GM18520 (cell line): ENCODE results near the gene ABCD4.
"Not testable (repeated sequence)": the region's sequence is repeated elsewhere in the genome, so short reads cannot be mapped to it uniquely, and the experiment has no call there.

Source experiments
- ATAC-seq: cut with Tn5 transposase; IDR thresholded peaks from one replicate; pipeline ENCODE4 v1.9.1; 2021; ENCODE audit not compliant: unreplicated experiment

Gene ABCD4

DNA sequence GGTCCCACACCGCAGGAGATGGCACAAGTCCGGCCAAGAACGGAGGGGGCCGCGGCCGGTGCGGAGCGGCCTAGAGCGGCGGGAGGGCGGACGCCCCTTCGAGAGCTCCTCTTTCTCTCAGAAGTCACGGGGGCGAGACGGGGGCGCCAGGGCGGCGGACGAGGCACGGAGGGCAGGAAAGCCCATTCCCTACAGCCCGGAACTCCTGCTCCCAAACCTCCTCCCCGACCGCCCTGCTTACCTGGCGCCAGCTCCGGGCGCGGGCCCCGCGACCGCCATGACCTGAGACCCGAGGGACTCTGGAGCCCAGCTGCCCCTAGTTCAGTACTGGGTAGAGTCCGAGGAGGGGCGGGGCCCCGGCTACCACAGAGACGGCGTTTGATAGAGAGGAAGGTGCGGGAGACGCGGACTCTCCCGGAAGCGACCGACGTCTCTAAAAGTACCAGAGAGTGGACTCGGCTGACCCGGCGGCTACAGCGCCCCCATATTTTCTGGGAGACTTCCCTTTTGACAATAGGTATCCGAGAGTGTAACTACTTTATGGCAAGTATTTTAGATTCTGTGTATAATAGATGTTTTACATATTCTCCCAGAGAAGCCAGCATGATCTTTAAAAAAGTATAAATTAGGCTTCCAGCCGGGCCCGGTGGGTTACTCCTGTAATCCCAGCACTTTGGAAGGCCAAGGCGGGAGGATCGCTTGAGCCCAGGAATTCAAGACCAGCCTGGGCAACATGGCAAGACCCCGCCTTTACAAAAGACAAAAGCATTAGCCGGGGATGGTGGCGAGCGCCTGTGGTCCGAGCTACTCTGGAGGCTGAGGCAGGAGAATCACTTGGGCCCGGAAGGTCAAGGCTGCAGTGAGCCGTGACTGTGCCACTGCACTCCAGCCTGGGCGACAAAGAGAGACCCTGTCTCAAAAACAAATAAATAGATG lies at the start of gene ABCD4:
ABCD4 (minus strand) TSS at position 301 of the 936 bp plus-strand sequence; CDS start at position 279, 22 bp downstream.
- ATAC-seq, result peak; percentile 96

DNA sequence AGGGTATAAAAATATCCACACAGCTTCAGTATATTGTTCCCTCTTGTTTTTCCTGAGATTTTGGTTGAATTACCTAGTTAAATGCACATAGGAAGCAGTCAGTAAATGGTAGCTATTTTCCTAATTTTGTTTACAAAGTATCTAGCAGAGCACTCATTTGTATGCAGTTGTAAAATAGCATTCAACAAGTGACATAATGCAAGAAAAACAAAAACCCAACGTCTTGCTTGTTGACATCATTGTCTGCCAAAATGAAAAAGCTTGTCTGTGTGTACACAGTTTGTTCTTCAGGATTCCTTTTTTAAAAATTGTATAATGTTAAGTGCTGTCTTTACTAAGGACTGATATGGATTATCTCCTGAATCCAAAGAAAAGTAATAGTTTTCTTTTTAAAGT lies 48.2 kb upstream of the ABCD4 start:
- no peak for ATAC-seq

DNA sequence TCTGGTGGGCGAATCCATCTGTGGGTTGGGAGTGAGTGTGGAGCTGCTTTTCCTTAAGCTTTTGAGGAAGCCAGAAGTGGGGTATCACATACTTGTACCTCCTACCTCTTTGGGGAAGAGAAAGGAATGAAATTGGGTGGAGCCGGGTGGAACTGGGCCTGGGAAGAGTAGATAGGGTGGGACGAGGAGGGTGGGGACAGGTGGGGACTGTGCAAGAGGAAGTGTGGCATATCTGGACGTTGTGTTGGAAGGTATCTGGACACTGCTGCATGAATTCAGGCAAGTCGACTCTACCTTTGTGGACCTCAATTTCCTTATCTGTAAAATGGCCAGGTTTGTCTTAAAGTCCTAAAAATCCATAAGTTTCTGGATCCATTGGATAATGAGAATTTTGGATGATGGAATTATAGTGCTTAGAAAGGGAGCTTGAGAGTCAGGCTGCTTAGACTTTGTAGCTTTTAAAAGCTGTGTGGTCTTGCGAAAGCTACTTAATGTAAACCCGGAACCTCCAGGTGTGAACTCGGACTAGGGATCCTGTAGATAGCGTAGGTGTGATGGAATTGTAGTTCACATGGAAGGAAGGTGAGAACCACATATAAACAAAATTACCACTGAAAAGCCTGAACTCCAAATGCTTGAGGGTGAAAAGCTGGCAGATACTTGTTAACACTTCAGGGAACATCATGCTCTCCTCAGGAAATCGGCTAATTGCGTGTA lies 47.6 kb upstream of the ABCD4 start:
- no peak for ATAC-seq

DNA sequence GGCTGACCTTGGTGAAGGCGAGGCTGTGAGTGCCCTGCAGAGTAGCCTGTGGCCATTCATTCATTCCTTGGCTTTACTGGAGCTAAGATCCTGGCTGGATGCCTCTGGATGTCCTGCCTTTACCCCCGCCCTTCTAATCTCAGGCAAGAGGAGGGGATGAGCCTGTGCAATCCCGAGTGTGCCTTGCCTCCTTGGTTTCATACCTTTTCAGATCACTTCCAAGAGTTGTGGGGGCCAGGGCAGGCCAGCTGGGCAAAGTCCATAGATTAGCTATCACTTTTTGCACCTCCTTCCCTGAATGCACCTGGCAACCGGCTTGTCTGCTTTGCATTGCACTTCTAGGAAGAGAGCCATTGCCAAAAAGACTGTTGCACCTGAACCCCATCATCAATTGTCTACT lies 47.0 kb upstream of the ABCD4 start:
- no peak for ATAC-seq

DNA sequence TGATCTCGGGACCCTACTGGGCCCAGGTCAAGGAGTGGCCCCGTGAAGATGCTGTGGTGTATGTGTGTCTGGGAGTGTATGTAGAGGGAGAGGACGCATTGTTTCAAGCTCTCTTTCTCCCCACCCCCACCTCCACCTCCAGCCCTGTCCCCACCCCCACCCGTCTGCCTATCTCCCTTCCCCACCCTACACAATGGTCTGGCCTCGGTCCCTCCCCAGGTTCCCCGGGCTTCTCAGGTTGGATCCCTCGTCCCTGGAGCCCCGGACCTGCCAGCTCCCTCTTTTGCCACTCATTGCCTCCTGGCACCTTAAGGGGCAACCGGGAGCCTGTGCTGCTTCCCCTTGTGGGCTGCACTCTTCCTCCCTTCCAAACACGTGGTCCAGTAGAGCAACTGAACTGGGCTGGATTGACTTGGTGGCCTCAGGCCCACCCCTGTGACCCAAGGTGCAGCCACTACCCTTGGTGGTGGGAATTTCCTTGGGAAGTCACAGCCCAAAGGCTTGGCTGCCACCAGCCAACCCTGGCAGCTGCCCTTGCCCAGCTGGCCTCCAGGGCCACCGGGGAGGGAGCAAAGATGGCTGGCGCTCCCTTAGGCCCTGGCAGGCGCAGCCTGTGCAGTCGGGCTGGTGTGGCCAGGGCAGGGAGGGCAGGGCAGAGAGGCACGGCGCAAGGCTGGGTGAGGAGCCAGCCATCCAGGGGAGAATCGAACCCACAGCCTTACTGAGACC lies 46.2 kb upstream of the ABCD4 start:
- ATAC-seq, result no peak

DNA sequence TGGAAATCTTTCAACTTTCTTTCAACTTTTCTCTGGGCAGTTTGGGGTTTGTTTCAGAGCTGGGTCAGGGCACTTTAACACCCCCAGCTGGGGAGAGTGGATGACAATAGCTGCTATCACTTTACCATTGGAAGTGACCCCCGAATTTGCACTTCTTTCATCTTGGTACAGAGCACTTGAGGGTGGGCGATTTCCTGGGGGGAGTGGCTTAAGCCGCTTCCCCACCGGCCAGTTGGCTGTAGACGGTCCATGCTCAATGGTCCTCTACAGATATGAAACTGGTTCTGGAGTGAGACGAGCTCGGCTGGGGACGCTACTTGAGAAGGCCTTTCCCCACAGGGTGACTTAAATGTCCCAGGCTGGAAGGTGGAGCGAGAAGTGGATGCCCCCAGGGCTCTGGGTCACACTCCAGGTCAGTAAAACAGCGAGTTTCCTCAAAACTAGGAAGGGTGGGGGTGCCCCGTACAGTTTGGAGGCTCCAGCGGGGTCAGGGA lies 45.6 kb upstream of the ABCD4 start, which contains the start of gene VRTN:
VRTN (plus strand) TSS at position 231 of the 494 bp plus-strand sequence. CDS start 8,313 bp downstream, outside the sequence.
- ATAC-seq, result no peak

DNA sequence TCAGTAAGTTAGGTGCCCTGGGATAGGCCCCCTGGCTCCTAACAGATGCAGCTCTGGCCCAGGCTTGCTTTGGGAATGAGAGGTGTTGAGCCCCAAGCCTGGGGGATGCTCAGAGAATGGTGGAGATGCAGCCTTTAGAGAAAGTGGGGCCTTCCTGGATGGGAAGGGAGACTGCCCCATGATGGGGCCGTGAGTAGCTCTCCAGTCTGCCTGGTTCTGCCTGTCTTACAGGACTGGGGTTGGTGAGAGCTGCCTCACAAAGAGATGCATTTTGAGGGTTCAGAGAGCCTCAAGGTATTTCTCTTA lies 45.0 kb upstream of the ABCD4 start:
- no peak for ATAC-seq

DNA sequence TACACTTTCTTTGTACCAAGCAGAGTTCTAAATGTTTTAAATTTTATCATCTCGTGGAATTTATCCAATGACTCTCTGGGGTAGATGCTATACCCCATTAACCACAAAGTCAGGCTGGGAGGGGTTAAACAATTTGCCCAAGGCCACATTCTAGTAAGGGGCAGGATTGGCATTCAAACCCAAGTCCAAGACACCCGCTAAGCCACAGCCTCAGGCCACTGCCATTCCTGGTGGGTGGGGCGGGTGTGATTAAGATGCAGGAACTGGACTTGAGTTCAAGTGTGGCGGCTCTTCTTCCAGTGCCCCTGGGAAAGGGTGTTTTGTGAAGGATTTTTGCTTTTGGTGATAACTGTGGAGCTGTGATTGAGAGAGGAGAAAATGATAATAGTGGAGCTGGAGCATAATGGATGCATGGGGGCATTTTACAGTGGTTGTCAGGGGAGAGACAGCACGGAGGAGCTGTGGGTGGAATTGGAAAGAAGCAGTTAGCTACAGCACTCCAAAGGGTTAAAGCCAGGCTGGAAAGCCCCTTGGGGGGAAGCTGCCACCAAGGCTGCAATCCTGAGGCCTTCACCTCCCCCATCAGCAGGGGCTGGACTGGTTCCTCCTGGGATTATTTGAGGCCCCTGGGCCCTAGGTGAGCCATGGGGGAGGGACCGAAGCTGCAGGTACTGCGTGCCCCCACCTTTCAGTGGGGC lies 44.5 kb upstream of the ABCD4 start:
- ATAC-seq, result no peak

DNA sequence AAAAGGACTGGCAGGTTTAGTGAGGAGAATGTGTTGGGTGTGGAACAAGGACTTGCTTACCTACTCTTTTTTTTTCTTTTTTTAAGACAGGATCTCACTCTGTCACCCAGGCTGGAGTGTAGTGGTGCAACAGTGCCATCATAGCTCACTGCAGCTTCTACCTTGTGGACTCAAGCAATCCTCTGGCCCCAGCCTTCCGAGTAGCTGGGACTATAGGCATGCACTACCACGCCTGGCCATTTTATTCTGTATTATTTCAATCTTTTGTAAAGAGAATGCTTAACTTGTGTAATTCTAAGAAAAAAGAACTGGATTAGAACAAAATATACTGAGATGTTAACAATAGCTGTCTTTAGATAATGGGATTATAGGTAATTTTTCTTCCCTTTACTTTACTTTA lies 43.6 kb upstream of the ABCD4 start:
- ATAC-seq, result no peak

DNA sequence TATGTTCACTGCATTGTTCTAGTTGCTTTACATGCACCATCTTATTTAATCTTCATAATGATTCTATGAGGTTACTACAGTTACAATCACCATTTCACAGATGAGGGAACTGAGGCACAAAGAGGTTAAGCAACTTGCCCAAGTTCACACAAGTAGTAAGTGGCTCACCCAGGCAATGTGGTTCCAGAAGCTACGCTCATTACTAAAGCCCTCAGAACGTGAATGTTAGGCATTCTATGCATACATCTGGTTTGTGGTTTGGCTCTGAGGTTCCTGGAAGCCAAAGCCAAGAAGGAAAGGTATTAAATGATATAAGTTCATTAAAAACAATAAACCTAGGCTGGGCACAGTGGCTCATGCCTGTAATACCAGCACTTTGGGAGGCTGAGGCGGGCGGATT lies 31.2 kb upstream of the ABCD4 start:
- ATAC-seq, result no peak

DNA sequence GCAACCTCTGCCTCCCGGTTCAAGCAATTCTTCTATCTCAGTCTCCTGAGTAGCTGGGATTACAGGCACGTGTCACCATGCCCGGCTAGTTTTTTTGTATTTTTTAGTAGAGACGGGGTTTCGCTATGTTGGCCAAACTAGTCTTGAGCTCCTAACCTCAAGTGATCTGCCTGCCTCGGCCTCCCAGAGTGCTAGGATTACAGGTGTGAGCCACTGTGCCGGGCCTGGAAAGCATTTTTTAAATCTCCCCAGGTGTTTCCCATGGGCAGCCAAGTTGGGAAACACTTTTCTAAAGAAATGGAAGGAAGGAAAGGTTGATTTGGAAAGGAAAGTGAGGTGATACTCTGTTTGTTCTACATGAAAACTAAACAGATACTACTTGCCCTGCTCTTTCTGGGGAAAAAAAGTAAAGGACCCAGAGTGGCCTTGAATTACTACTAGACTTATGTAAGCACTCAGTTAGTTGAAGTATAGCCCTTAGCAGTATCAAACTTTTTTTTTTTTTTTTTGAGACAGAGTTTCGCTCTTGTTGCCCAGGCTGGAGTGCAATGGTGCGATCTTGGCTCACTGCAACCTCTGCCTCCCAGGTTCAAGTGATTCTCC lies 27.3 kb upstream of the ABCD4 start:
- ATAC-seq, result not testable (repeated sequence)

DNA sequence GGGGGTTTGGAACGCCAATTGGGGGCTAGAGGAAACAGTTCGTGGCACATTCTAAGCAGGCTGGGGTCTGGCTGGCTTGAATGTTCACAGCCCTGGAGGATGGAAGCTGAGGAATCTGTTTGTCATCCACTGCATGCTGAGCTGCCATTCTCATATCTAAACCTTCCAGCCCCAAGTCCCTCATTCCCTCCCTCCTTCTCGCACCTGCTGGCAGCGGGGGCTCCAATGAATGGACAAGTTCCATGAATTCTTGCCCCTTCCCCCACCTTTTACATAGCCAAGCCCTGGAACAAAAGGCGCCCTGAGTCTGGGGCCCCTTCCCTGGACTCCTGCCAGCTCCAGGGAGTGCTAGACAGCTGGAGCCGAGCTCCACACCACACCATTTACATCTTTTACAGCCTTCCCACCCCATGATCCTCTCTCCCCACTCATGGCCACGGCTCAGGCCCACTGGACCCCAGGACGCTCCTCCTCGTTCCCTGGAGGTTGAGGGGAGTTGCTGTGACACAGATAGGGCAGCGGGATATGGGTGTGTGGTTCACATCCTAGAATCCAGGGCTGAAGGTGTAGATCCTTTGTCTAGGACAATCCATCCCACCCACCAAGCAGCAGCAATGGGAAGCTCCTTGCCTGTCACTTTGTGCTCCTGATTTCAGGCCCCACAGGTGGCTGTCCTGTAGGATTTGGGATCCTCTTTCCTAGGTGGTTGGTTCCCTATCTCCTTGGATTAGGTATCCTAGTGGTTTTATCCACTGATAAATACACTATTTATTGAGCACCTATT lies 23.8 kb upstream of the ABCD4 start:
- no peak for ATAC-seq

DNA sequence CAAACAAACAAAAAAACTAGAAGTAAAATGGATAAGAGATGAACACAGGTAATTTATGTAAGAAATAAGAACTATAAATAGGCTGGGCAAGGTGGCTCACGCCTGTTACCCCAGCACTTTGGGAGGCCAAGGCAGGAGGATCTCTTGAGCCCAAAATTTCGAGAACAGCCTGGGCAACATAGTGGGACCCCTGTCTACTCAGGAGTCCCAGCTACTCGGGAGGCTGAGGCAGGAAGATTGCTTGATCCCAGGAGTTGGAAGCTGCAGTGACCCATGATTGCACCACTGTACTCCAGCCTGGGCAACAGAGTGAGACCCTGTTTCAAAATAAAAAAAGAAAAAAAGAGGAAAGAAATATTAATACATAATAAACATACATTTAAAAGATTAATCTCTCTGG lies 22.7 kb upstream of the ABCD4 start:
- ATAC-seq, result no peak

DNA sequence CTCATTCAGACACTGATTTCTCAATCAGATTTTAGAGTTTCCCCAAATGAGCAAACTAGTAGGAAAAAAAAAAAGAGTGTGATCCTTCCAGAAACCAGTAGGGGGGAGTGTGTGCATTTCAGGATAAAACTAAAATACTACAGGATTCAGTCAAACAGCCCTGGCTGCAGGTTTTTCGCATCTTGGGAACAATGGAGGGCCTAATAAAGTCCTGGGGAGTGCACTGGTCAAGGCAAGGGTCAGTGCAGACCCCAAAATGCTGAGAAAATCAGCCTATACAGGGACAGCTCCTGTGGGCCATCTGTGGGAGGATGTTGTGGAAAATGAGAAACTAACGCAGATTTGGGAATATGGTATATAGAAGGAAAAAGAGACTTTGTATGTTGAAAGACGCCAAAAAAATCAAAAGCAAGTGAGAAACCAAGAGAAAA lies 22.2 kb upstream of the ABCD4 start:
- ATAC-seq, result no peak

DNA sequence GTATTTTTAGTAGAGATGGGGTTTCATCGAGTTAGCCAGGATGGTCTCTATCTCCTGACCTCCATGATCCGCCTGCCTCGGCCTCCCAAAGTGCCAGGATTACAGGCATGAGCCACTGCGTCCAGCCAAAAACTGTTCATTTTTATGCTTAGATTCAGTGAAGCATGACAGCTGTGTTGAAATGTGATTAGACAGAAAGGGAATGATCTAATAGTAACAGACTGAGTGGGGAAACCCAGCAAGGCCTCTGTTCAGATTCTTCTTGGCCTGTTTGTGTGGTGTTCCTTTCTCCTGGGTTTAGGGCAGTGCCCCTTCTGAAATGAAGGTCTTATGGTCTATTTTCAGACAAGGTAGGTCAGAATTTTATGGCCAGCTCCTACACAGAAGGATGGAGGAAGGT lies 11.8 kb upstream of the ABCD4 start:
- ATAC-seq, result no peak

DNA sequence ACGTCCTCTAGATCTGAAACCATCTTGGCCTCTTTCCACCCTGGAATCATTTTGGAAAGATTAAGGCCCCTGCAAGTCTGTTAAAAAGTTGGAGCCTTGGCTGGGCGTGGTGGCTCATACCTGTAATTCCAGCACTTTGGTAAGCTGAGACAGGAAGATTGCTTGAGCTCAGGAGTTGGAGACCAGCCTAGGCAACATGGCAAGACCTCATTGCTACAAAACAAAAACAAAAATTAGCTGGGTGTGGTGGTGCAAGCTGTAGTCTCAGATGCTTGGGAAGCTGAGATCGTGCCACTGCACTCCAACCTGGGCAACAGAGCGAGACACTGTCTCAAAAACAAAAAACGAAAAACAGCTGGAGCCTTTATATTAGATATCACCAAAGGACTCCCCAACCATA lies 10.9 kb upstream of the ABCD4 start:
- ATAC-seq, result no peak

DNA sequence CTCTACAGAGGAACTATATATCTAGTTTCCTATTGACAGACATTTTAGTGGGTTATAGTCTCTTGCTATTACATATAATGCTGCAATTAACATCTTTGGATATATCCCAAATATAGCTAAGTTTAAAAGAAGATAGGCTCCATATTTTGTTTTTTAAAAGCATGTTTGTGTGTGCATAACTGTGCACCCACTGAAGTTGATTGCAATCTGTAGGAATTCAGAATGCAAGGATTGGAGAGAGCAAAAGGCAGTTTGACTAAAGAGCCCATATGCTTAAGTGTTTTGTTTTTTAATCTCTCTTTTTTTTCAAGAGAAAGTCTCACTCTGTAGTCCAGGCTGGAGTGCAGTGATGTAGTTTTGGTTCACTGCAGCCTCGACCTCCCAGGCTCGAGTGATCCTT lies 9.4 kb upstream of the ABCD4 start:
- ATAC-seq, result no peak

DNA sequence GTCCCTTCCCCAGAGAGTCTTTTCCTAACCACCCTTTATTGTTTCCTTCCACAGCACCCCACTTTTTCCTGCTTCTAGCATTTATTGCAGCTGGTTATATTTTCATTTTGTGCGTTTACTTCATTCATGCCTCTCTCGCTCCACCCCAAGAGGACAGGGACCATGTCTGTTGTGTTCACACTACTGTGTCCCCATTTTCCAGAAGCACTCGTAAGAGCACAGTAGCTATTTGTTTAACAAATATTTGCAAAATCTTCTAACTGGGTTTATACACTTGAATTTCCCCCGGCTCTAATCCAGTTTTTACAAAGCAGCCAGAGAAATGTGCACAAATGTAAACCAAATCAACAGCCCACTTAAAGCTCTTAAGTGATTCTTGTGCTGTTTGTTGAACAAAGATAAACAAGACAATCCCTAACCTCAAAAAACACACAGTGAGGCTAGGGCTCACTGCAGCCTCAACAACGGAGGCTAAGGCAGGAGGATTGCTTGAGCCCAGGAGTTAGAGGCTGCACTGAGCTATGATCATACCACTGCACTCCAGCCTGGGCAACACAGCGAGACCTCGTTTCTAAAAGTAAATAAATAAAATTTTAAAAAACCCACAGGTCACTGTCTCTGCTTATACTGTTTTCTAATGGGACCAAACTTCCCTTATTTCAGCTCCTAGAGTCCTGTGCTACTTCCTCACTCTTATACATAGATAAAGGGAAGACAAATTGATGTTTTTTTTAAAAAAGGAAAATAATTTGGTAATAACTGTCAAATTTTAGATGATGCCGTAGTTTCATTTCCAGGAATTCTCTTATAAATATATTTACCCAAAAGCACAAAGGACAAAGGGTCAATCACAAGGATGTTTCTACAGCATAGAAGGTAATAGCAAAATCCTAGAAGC lies 6.6 kb upstream of the ABCD4 start:
- ATAC-seq, result no peak

DNA sequence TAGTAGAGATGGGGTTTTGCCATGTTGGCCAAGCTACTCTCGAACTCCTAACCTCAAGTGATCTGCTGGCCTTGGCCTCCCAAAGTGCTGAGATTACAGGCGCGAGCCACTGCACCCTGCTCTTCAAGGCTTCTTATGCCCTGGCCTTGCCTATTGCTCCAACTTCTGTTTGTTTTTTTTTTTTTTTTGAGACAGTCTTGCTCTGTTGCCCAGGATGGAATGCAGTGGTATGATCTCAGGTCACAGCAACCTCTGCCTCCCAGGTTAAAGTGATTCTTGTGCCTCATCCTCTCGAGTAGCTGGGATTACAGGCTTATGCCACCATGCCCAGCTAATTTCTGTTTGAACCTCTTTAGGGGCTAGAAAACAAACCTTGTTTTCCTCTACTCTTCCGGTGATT lies 6.0 kb upstream of the ABCD4 start:
- ATAC-seq, result no peak
